Measurements from ENCODE around the gene SLC44A1. TPM values are rescaled to one million over a fixed set of nuclear protein-coding genes. Genes with fewer than 3 reads are reported as not detected.

The SLC44A1 gene
- total RNA-seq, 1 donor from 2014 or later, result 52.5 TPM

GRCh38 chr9:105431424-105432246 is 187.2 kb downstream of the SLC44A1 start:
- no peak for DNase-seq (ENCODE audit: low spot score)

GRCh38 chr9:105432247-105432842 is 187.9 kb downstream of the SLC44A1 start:
- no peak for DNase-seq (ENCODE audit: low spot score)

GRCh38 chr9:105435453-105435852 is 191.0 kb downstream of the SLC44A1 start:
- DNase-seq (ENCODE audit: low spot score), result no peak

- no peak for DNase-seq (ENCODE audit: low spot score)
Measured at GRCh38 chr9:105436783-105437182, 192.3 kb downstream of the SLC44A1 start.

GRCh38 chr9:105437704-105438103 is 193.3 kb downstream of the SLC44A1 start:
- no peak for DNase-seq (ENCODE audit: low spot score)

GRCh38 chr9:105438141-105438806 is 193.8 kb downstream of the SLC44A1 start:
- no peak for DNase-seq (ENCODE audit: low spot score)

- DNase-seq (ENCODE audit: low spot score), result no peak
Measured at GRCh38 chr9:105439428-105439827, 195.0 kb downstream of the SLC44A1 start.

GRCh38 chr9:105441616-105442160 is 197.2 kb downstream of the SLC44A1 start:
- DNase-seq (ENCODE audit: low spot score), result no peak

GRCh38 chr9:105443121-105443520 is 198.7 kb downstream of the SLC44A1 start:
- DNase-seq (ENCODE audit: low spot score), result no peak

- no peak for DNase-seq (ENCODE audit: low spot score)
Measured at GRCh38 chr9:105444130-105444529, 199.7 kb downstream of the SLC44A1 start.

- no peak for DNase-seq (ENCODE audit: low spot score)
Measured at GRCh38 chr9:105445203-105445881, 200.9 kb downstream of the SLC44A1 start.

- DNase-seq (ENCODE audit: low spot score), result no peak
Measured at GRCh38 chr9:105447386-105447813, 202.9 kb downstream of the SLC44A1 start.

GRCh38 chr9:105447814-105448812 is 203.7 kb downstream of the SLC44A1 start, which contains the start of gene FSD1L:
Gene FSD1L (plus strand): TSS chr9:105448034. CDS start chr9:105448221, 187 bp downstream.
- peak; percentile 90 for DNase-seq (ENCODE audit: low spot score)

- DNase-seq (ENCODE audit: low spot score), result no peak
Measured at GRCh38 chr9:105449081-105449480, 204.6 kb downstream of the SLC44A1 start.

- no peak for DNase-seq (ENCODE audit: low spot score)
Measured at GRCh38 chr9:105452185-105452584, 207.7 kb downstream of the SLC44A1 start.

GRCh38 chr9:105455836-105456475 is 211.5 kb downstream of the SLC44A1 start:
- DNase-seq (ENCODE audit: low spot score), result no peak

- DNase-seq (ENCODE audit: low spot score), result no peak
Measured at GRCh38 chr9:105457560-105458294, 213.3 kb downstream of the SLC44A1 start.

- no peak for DNase-seq (ENCODE audit: low spot score)
Measured at GRCh38 chr9:105458404-105458803, 214.0 kb downstream of the SLC44A1 start.

- DNase-seq (ENCODE audit: low spot score), result peak; percentile 57
Measured at GRCh38 chr9:105459336-105459735, 214.9 kb downstream of the SLC44A1 start.
